22Rv1 (cell line): ENCODE measurements around the gene PRDM2.

Experiments
- CTCF ChIP-seq: fragments of 450-650 bp; IDR thresholded peaks from 2 replicates; pipeline ENCODE4 v1.5.1; 2017; ENCODE audit warnings: mild to moderate bottlenecking
- ZFX ChIP-seq: fragments of 450-650 bp; IDR thresholded peaks from 2 replicates; pipeline ENCODE4 v1.6.1; 2017; ENCODE audit warnings: antibody characterized with exemption, borderline replicate concordance

GRCh38 chr1:13798120-13798519 is 98.1 kb downstream of the PRDM2 start:
- TF ChIP-seq CTCF: no peak
- TF ChIP-seq ZFX: no peak
